HG02973 (cell line): Measurements from ENCODE around the gene REM1.
"Not testable (repeated sequence)": the region's sequence is repeated elsewhere in the genome, so short reads cannot be mapped to it uniquely, and the experiment has no call there.

Experiments used
- ATAC-seq: cut with Tn5 transposase; IDR thresholded peaks from one replicate; pipeline ENCODE4 v1.9.1; 2021; ENCODE audit warnings: moderate library complexity; ENCODE audit not compliant: unreplicated experiment

The REM1 gene

DNA sequence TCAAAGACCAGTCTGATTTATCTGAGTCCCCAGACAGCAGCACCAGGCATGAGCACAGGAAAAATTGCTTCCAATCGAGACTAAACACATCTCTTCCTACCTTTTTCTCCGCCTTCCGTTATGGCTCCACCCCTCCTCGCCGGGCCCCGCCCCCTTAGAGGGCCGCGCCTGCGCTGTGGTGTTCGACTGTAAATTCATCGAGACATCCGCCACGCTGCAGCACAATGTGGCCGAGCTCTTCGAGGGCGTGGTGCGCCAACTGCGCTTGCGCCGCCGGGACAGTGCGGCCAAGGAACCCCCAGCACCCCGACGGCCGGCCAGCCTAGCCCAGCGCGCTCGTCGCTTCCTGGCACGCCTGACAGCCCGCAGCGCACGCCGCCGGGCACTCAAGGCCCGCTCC, 8.9 kb downstream of the REM1 start:
- ATAC-seq = no peak

DNA sequence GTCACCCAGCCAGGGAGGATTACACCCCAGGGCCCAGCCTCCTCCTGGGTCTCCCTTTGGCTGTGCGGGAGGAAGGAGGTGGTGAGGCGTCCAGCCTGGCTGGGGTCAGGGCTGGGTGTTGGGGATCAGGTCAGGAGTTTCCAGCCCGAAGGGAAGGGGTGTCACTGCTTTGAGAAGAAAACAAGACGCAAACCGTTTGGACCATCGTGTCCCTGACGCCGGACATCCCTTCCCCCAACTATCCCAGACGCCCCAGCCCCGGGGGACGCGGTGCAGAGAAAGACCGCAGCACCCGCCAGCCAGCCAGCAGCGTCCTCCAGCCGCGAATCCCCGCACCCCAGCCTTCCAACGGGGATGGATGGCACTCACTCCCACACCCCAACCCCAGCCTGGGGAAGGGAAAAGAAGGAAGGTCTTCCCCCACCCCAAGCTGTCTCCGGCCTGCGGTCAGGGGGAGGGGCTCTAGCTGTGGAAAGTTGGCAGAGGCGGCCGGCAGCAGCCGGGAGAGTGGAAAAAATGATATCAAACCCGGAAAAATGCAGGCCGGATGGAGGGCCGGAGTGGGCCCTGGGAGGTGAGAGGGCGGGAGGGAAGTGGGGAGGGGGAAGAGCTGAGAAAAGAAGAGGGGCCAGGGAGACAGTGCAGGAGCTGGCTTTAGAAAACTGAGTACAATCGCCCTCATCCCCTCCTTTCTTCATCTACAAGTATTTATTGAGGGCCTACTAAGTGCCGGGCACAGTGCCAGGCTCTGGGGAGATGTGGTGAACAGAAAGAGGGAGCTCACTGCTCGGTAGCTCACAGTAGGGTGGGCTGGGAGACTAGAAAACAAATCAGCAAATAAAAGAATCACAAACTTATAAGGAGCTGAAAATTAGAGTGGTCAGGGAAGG, 10.6 kb downstream of the REM1 start:
- no peak for ATAC-seq

DNA sequence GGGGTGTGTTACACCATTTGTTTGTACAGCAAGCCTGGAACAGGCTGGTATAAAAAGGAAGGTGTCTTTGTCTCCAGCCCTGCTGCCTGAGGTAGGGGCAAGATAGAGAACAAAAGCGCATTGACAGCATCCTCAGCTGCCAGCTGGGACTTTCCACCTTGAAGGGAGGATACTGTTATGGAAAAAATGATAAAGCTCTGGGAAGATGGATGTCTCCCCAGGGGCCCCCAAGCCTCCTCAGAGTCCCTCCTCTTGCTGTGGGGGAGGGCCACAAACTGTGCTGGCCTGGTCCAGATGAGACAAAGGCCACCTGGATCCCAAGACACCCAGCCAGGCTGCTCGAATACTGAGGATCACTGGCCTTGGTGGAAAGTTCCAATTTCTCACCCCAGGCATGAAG, 13.0 kb downstream of the REM1 start:
- ATAC-seq = no peak

DNA sequence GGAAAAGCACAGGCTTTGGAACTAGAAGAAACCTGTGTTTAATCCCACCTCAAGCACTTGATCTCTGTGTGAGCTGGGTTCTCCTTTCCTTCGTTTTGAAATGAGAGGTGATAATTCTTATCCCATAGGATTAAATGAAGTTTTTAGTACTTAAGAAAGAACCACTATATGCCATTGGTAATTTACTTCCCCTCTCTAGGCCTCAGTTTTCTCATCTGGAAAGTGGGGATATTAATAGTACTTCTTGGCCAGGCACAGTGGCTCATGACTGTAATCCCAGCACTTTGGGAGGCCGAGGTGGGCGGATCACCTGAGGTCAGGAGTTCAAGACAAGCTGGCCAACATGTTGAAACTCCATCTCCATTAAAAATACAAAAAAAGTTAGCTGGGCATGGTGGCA, 14.1 kb downstream of the REM1 start:
- no peak for ATAC-seq

DNA sequence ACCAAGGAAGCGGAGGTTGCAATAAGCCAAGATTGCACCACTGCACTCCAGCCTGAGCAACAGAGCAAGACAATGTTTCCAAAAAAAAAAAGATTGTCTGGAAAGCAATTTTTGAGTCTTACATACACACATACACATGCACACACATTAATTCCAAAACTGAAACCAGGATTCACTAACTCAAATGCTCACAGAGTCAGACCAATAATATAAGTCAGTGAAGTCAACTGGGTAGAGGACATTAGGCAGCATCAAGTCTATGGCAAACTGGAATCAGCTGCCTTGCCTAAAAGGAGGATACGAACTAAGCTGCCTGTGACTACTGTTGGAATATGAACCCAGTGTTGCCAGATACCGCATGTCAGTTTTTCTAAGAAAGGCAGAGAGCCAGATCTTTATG, 15.7 kb downstream of the REM1 start:
- no peak for ATAC-seq

DNA sequence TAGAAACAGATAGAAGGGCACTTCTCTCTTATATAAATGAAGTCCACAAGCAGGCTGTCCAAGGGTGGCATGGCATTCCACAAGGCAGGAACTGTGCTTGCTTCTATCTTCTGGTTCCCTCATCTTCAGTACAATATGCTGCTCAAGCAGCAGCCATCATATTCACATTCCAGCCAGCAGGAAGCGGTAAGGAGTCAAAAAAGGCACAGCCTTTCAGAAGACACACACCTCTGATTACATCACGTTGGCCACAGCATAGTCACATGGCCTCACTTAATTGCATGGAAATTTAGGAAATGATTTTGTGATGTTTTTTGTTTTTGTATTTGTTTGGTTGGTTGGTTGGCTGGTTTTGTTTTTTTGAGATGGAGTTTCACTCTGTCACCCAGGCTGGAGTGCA, 19.0 kb downstream of the REM1 start:
- ATAC-seq = no peak

DNA sequence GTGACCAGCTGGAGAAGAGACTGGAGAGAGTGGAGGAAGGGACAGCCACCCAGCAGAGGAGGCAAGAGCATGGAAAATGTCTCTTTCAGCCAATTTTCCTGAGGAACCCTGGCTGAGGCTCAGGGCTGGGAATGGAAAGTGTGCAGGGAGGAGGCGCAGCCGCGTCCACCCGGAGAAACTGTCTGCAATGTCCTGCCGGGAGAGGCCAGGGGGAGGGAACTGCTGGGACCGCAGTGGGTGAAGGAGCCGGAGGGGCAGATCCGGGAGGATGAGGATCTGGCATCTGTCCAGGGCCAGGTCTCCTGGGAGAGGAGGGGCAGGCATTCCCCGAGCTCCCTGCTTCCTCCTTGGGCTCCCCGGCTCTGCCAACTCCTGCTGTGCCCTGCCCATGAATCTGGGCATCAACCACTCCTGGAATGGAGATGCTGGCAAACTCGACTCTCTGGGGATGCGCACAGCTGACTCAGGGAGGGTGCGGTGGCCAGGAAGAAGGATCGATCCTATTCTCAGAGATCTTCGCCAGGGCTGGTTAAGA, 21.7 kb downstream of the REM1 start:
- no peak for ATAC-seq

DNA sequence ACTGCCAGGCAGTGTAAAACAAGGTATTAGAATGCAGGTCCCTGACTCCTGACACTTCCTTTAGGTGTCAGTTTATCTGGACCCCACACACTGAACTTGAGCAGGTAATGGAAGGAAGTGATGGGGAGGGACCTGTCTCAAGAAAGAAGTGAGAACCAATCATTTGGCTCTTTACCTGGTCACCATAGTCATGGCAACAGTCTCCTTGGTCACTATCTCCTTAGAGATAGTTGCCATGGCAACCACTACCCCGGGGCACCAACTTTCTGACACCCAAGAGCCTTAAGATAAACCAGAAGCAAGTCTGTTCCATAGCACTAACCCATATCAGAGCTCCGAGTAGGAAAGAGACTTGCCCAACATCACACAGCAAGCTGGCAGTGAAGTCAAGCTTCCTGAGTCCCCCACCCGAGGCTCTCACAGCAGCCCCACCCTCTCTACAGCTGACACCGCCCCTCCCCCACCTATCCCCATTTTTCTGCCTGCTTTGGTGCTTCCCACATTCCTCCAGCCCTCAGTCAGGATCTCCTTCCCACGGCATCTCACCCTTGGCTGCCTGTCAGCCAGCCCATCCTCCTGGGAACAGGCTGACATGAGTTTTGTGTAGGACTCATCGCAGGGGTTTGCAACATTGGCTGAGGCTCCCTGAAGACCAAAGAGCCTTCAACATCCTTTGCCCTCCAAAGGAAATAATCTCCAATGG, 22.9 kb downstream of the REM1 start:
- no peak for ATAC-seq

DNA sequence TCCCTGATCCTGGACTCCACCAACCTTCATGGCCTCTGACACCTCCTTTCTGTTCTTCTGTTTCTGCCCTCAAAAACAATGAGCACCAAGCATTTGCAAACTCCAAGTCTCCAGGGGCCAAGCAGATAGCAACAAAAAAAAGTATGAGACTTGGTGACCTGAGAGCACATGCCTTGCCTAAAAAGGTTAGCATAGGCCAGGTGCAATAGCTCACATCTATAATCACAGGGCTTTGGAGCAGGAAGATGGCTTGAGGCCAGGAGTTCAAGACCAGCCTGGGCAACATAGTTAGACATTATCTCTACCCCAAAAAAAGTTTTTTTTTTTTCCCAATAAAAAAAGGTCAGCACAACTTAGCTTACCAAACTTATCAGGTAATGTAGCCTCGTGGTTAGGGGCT, 25.4 kb downstream of the REM1 start:
- ATAC-seq = no peak

DNA sequence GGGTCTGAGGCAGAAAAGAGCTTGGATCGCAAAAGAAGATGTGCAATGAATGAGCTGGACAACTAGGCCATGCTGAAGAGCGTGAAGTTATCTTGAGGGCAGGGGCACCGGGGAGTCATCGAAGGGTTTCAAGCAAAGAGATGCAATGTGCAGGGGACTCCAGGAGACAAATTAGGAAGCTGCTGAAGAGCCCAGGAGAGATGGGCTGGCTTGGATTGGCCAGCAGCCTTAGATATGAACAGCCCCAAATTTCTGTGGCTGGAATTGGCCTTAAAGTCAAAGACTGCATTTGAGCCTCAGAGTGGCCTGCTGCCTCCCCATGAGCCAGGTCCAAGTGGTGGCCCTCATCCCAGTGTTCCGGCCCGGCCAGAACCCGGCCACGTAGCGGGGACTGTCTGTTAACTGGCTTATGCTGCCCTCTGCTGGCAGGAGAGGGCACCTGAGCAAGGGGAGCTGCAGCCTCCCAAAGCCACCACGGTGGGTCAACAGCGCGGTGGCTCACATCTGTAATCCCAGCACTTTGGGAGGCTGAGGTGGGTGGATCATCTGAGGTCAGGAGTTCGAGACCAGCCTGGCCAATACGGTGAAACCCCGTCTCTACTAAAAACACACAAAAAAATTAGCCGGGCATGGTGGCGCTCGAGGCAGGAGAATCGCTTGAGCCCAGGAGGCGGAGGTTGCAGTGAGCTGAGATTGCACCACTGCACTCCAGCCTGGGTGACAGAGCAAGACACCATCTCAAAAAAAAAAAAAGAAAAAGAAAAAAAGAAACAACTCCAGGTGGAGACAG, 28.0 kb downstream of the REM1 start:
- peak; percentile 85 for ATAC-seq

DNA sequence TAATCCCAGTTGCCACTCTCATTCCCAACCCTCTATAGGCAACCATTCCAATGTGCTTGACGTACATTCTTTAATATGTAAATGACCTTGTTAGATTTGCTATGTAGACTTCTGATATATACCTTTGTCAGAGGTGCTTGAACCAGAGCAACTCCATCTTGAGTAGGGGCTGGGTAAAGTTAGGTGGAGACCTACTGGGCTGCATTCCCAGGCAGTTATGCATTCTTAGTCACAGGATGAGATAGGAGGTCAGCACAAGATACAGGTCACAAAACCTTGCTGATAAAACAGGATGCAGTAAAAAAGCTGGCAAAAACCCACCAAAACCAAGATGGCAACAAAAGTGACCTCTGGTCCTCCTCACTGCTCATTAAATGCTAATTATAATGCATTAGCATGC, 30.8 kb downstream of the REM1 start:
- ATAC-seq = no peak

DNA sequence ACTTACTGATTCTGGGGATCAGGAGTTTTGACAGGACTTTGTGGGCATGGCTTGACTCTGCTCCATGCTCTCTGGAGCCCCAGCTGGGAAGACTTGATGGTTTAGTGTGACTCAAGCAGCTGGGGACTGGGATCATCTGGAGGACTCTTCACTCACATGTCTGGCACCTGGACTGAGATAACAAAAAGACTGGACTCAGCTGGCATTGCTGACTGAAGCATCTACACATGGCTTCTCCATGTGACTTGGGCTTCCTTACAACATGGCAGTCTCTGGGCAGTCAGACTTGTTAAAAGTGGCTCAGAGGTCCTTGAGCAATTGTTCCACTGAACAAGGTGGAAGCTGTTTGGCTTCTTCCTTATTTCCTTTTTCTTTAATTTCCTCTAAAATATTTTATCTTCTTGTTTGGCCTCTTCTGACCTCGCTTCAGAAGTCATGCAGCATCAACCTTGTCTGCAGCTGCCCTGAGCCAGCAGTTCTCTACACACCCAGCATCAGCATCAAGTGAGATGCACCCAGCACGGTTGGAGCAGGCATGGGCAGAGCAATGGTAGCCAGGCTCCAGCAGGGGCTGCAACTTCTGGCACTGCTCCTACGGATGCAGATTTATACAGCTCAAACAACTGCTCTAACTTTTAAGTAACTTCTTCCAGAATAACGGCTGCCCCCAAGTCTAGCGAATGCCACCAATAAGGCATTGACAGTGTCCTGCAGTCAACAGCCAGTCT, 33.6 kb downstream of the REM1 start:
- no peak for ATAC-seq

DNA sequence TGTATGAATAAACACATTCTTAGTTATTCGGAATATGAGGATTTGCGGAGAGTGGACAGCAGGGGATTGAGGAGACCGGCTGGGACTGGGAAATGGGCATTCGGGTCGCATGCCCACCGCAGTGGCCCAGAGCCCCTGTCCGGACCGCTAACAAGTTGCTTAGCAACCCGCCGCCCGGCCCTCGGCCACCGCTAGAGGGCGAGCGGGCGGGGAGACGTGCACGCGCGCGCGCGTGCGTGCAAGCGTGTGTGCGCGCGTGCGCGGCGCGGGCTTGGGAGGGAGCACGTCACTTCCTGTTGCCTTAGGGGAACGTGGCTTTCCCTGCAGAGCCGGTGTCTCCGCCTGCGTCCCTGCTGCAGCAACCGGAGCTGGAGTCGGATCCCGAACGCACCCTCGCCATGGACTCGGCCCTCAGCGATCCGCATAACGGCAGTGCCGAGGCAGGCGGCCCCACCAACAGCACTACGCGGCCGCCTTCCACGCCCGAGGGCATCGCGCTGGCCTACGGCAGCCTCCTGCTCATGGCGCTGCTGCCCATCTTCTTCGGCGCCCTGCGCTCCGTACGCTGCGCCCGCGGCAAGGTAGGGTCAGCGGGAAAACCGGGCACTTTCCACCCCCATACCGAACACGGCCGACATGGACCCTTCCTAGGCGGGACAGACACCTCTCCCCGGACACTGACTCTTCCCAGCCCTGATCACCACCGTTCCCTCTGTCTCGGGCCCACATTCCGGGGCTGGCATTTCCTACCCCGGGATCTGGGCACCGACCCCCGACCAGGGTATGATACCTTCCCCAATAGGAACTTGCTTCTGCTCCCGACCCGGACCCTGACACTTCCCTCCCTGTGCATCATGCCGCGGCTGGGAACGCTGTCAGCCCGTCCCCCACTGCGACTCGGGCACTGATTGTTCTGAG, 39.3 kb downstream of the REM1 start, which contains the start of gene HM13:
HM13 (plus strand) TSS at position 289 of the 918 bp plus-strand sequence; CDS start at position 399, 110 bp downstream.
- ATAC-seq = peak; percentile 85

DNA sequence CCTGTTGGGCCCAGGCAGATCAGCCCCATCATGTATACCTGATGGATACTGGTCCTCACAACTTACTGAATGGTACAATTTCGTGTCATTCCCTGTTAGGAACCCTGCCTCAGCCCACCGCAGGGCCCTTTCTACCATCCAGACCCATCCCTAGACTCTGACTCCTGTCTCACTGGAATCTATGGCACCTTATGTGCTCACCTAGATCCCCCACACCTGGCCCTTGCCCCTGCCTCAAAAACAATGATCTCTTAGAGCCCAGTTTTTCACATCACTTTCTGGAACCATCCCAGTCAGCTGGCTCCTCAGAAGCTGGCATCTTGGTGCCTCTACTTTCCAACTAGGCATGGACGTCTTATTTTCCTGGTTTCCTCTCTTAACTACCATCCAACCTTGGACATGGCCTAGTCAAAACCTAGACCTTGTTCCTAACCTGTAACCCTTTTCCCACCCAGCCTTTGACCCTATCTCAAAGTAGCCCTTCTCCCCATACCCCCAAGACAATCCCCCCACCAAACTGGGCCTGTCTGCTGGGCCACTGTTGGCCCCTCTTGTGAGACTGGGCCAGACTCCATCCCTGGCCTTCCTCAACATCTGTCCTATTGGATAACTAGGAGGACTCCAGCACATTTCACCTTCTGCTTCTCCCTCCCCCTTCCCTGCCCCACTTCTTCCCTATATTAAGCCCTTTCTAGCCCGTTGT, 40.1 kb downstream of the REM1 start:
- no peak for ATAC-seq

DNA sequence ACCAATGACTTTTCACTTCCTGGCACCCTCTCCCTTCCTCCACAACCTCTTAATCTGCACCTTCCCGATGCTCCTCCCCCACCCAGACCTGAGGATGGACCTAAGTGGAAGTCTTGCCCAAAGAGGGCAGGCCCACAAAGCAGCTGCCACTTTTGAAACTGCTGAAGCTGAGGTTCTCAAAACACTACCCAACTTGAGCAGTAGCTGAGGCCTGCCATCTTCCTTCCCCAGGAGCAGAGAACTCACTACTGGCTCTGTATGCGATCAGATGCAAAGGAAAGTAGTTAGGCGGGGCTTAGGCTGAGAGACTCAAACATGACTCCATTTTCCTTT, 40.7 kb downstream of the REM1 start:
- no peak for ATAC-seq

DNA sequence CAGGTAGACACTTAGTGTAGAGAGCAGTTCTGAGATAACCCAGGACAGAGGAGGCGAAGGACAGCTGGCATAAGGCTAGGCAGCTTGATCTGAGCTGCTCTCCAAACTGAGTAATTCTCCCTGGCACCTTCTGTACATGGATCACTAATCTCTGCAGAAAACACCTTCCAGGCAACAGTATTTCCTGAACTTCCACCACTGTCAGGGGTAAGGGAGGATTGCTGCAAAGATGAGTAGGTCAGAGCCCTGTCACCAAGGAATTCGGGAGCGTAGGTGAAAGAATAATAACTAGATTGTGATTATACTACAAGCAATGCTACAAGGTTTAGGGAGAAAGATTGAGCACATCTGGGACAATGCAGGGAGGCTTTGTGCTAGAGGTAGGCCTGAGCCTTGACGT, 41.1 kb downstream of the REM1 start:
- no peak for ATAC-seq

DNA sequence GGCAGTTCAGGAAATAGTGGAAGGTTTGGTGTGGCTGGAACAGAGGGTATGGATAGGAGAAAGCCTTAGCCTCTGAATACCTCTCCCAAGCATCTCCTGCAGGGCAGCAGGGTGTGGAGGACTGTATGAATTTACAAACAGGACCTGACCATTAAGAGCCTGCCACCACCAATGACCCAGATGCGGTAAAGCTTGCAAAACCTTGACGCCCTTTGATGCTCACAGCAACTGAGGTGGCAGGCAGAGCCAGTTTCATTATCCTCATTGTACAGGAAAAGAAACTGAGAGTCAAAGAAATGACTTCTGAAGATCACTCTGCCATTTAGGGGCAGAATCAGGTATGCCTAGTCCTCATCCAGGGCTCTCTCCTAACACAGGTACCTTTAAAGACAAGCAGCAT, 41.6 kb downstream of the REM1 start:
- ATAC-seq = no peak

DNA sequence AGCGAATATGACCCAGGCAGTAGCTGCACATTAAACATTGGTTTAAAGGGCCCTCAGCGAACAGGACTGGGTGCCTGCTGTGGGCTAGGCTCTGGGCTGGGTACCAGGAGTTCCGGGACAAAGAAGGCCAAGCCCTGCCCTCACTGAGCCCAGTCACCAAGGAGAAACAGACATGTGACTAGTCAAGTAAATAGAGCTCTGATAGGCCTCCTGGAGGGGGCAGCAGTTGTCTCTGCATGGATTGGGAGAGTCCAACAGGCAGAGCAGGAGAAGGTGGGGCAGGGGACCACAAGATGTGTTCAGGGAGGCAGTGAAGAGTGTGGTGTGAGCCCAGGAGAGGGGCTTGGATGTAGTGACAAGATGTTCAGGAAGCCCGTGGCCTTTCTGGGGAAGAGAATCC, 42.3 kb downstream of the REM1 start:
- ATAC-seq = no peak

DNA sequence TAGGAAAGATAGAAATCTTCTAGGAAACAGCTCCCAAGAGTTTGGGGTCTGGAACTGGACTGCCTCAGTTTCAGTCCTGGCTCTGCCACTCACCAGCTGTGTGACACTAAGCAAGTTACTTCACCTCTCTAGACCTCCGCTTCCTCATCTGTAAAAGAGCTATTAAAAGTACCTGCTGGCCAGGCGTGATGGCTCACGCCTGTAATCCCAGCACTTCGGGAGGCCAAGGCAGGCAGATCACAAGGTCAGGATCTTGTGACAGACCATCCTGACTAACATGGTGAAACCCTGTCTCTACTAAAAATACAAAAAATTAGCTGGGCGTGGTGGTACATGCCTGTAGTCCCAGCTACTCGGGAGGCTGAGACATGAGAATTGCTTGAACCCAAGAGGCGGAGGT, 46.2 kb downstream of the REM1 start:
- ATAC-seq = not testable (repeated sequence)
